MV-4-11 (cell line): ENCODE data around the gene TBC1D1.

Experiments used
- DNase-seq: peaks from one replicate; lab custom pipeline; 2025; lab: John Stamatoyannopoulos, UW

The TBC1D1 gene

GRCh38 chr4:37990731-37991245, 99.9 kb downstream of the TBC1D1 start:
- DNase-seq = no peak

- DNase-seq = no peak
Measured at GRCh38 chr4:37991623-37992410, 100.9 kb downstream of the TBC1D1 start.

- no peak for DNase-seq
Measured at GRCh38 chr4:37993806-37994205, 102.9 kb downstream of the TBC1D1 start.

- no peak for DNase-seq
Measured at GRCh38 chr4:37994569-37994968, 103.7 kb downstream of the TBC1D1 start.

GRCh38 chr4:37995299-37995821, 104.5 kb downstream of the TBC1D1 start:
- no peak for DNase-seq

GRCh38 chr4:37995981-37996775, 105.3 kb downstream of the TBC1D1 start:
- DNase-seq = no peak

GRCh38 chr4:37998226-37998625, 107.3 kb downstream of the TBC1D1 start:
- DNase-seq = no peak

GRCh38 chr4:37999000-37999716, 108.3 kb downstream of the TBC1D1 start:
- no peak for DNase-seq

- DNase-seq = no peak
Measured at GRCh38 chr4:37999965-38000364, 109.1 kb downstream of the TBC1D1 start.

GRCh38 chr4:38001927-38002326, 111.0 kb downstream of the TBC1D1 start:
- no peak for DNase-seq

GRCh38 chr4:38002451-38003071, 111.7 kb downstream of the TBC1D1 start:
- no peak for DNase-seq

- no peak for DNase-seq
Measured at GRCh38 chr4:38003102-38003501, 112.2 kb downstream of the TBC1D1 start.

- DNase-seq = no peak
Measured at GRCh38 chr4:38003628-38004027, 112.7 kb downstream of the TBC1D1 start.

- no peak for DNase-seq
Measured at GRCh38 chr4:38004062-38004461, 113.2 kb downstream of the TBC1D1 start.

GRCh38 chr4:38004887-38005286, 114.0 kb downstream of the TBC1D1 start:
- DNase-seq = no peak

- DNase-seq = no peak
Measured at GRCh38 chr4:38005637-38006036, 114.8 kb downstream of the TBC1D1 start.

GRCh38 chr4:38007645-38008044, 116.8 kb downstream of the TBC1D1 start:
- DNase-seq = no peak

- DNase-seq = no peak
Measured at GRCh38 chr4:38008571-38009021, 117.7 kb downstream of the TBC1D1 start.

- no peak for DNase-seq
Measured at GRCh38 chr4:38009421-38009820, 118.5 kb downstream of the TBC1D1 start.

- no peak for DNase-seq
Measured at GRCh38 chr4:38009949-38010348, 119.1 kb downstream of the TBC1D1 start.

GRCh38 chr4:38011511-38012162, 120.8 kb downstream of the TBC1D1 start:
- DNase-seq = no peak
